Stimulated activated CD8-positive, alpha-beta memory T cell treated with anti-CD3 and anti-CD28 coated beads, Interleukin-7, amount 100 ng/mL, for 1 hour (primary cell): ENCODE results near the gene ACACA.
A peak's percentile ranks its signal among the peaks of the same experiment; 100 is the strongest.
"Not testable (repeated sequence)": the region's sequence is repeated elsewhere in the genome, so short reads cannot be mapped to it uniquely, and the experiment has no call there.

ENCODE experiments used
- DNase-seq, 2 donors: peaks; one replicate each; pipeline ENCODE4 v3.0.0-alpha.2; 2020; ENCODE audit warnings: low read depth in 2 of 2

ACACA gene

GRCh38 chr17:37393352-37393751 lies 13.3 kb downstream of the ACACA start:
- DNase-seq: no peak

GRCh38 chr17:37392024-37392590 lies 14.5 kb downstream of the ACACA start:
- DNase-seq: no peak

GRCh38 chr17:37391146-37391545 lies 15.5 kb downstream of the ACACA start:
- no peak for DNase-seq

GRCh38 chr17:37389160-37389559 lies 17.5 kb downstream of the ACACA start:
- no peak for DNase-seq

GRCh38 chr17:37388266-37388665 lies 18.4 kb downstream of the ACACA start:
- DNase-seq: no peak

- DNase-seq: no peak
These were observed 20.2 kb downstream of the ACACA start for GRCh38 chr17:37386462-37386861.

- no peak for DNase-seq
These were observed 21.1 kb downstream of the ACACA start for GRCh38 chr17:37385474-37385990.

- no peak for DNase-seq
These were observed 22.0 kb downstream of the ACACA start for GRCh38 chr17:37384560-37385149.

- no peak for DNase-seq
These were observed 24.6 kb downstream of the ACACA start for GRCh38 chr17:37382056-37382455.

- DNase-seq: no peak
These were observed 30.9 kb downstream of the ACACA start, which contains the start of gene C17orf78 for GRCh38 chr17:37375706-37376105. TSS of gene C17orf78 (plus strand) at chr17:37375985. CDS start at chr17:37376093, 108 bp downstream.

- peak; percentile 22 to 26 for DNase-seq
These were observed 33.0 kb downstream of the ACACA start for GRCh38 chr17:37373530-37374159.

- DNase-seq: no peak
These were observed 38.1 kb downstream of the ACACA start for GRCh38 chr17:37368577-37368976.

GRCh38 chr17:37365589-37365988 lies 41.0 kb downstream of the ACACA start:
- no peak for DNase-seq

GRCh38 chr17:37361543-37361942 lies 45.1 kb downstream of the ACACA start:
- no peak for DNase-seq

GRCh38 chr17:37360632-37361031 lies 46.0 kb downstream of the ACACA start:
- DNase-seq: no peak

- no peak for DNase-seq
These were observed 46.9 kb downstream of the ACACA start for GRCh38 chr17:37359682-37360188.

GRCh38 chr17:37358830-37359681 lies 47.6 kb downstream of the ACACA start:
- peak; percentile 72 to 77 for DNase-seq

- no peak for DNase-seq
These were observed 48.4 kb downstream of the ACACA start for GRCh38 chr17:37358098-37358829.

- not testable (repeated sequence) for DNase-seq
These were observed 49.7 kb downstream of the ACACA start for GRCh38 chr17:37356796-37357569.

- not testable (repeated sequence) for DNase-seq
These were observed 59.7 kb downstream of the ACACA start for GRCh38 chr17:37346863-37347402.
